Measurements from ENCODE around the gene DCK.
"Not testable (repeated sequence)": the region's sequence is repeated elsewhere in the genome, so short reads cannot be mapped to it uniquely, and the experiment has no call there.

The DCK gene

GRCh38 chr4:70996018-70996360, 2.5 kb downstream of the DCK start:
- Histone ChIP-seq H2AFZ (ENCODE audit: low read length) (no peak overlapping the region), H3K9me2 (replicated peaks; ENCODE audit: insufficient read depth, low read length) (no peaks in the 10 kb centered on the region), H4K20me1 (ENCODE audit: insufficient read depth, low read length) (peaks cover 8% of the 10 kb centered on the region; the same call in 1 of the 2 replicates), H3F3A (ENCODE audit: insufficient read depth, low read length) (peaks cover 18% of the 10 kb centered on the region), H3K36me3 (replicated peaks; ENCODE audit: insufficient read depth, low read length) (peaks cover 13% of the 10 kb centered on the region; the same call in 1 of the 2 replicates), H3K9me3 (replicated peaks; ENCODE audit: insufficient read depth, low read length) (no peaks in the 10 kb centered on the region), H3K4me1 (ENCODE audit: low read length) (peaks cover 23% of the 10 kb centered on the region; the same call in 1 of the 2 replicates), H3K27ac (ENCODE audit: low read length) (no peak overlapping the region), H3K4me2 (ENCODE audit: low read depth, low read length) (peak overlapping the region; percentile 86), H3K27me3 (replicated peaks; ENCODE audit: insufficient read depth, low read length) (no peaks in the 10 kb centered on the region), H3K4me3 (ENCODE audit: low read length) (peak overlapping the region; percentile 98), H3K9ac (ENCODE audit: low read length) (no peak overlapping the region), H3K79me2 (ENCODE audit: low read length) (peaks cover 76% of the 10 kb centered on the region)
- TF ChIP-seq, protein P1, sequence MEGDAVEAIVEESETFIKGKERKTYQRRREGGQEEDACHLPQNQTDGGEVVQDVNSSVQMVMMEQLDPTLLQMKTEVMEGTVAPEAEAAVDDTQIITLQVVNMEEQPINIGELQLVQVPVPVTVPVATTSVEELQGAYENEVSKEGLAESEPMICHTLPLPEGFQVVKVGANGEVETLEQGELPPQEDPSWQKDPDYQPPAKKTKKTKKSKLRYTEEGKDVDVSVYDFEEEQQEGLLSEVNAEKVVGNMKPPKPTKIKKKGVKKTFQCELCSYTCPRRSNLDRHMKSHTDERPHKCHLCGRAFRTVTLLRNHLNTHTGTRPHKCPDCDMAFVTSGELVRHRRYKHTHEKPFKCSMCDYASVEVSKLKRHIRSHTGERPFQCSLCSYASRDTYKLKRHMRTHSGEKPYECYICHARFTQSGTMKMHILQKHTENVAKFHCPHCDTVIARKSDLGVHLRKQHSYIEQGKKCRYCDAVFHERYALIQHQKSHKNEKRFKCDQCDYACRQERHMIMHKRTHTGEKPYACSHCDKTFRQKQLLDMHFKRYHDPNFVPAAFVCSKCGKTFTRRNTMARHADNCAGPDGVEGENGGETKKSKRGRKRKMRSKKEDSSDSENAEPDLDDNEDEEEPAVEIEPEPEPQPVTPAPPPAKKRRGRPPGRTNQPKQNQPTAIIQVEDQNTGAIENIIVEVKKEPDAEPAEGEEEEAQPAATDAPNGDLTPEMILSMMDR (IDR thresholded peaks at IDR 0.05; ENCODE audit: low read length), result no peak
- no peak for TF ChIP-seq EZH2 (optimal IDR thresholded peaks at IDR 0.05; ENCODE audit: low read depth, low read length)
- no peak for TF ChIP-seq EZH2phosphoT487 (IDR thresholded peaks at IDR 0.05; ENCODE audit: low read length)
- no peak for DNase-seq

GRCh38 chr4:70997036-70997435, 3.6 kb downstream of the DCK start:
- H3K79me2 ChIP-seq (ENCODE audit: low read length), result peaks cover 86% of the 10 kb centered on the region
- no peak for DNase-seq
- H3K9me3 ChIP-seq (replicated peaks; ENCODE audit: insufficient read depth, low read length), result no peaks in the 10 kb centered on the region
- peaks cover 8% of the 10 kb centered on the region; the same call in 1 of the 2 replicates for H4K20me1 ChIP-seq (ENCODE audit: insufficient read depth, low read length)
- H3K27ac ChIP-seq (ENCODE audit: low read length), result no peak overlapping the region
- peaks cover 23% of the 10 kb centered on the region; the same call in 1 of the 2 replicates for H3K4me1 ChIP-seq (ENCODE audit: low read length)
- H3K4me2 ChIP-seq (ENCODE audit: low read depth, low read length), result peak overlapping the region; percentile 86; the same call in 1 of the 2 replicates
- no peaks in the 10 kb centered on the region for H3K9me2 ChIP-seq (replicated peaks; ENCODE audit: insufficient read depth, low read length)
- H3F3A ChIP-seq (ENCODE audit: insufficient read depth, low read length), result peaks cover 18% of the 10 kb centered on the region
- H3K9ac ChIP-seq (ENCODE audit: low read length), result no peak overlapping the region
- no peaks in the 10 kb centered on the region for H3K27me3 ChIP-seq (replicated peaks; ENCODE audit: insufficient read depth, low read length)
- H3K36me3 ChIP-seq (replicated peaks; ENCODE audit: insufficient read depth, low read length), result peaks cover 13% of the 10 kb centered on the region; the same call in 1 of the 2 replicates
- TF ChIP-seq EZH2phosphoT487 (IDR thresholded peaks at IDR 0.05; ENCODE audit: low read length) (no peak), EZH2 (optimal IDR thresholded peaks at IDR 0.05; ENCODE audit: low read depth, low read length) (no peak)
- TF ChIP-seq, protein P1 (IDR thresholded peaks at IDR 0.05; ENCODE audit: low read length), result no peak
- no peak overlapping the region for H3K4me3 ChIP-seq (ENCODE audit: low read length)
- H2AFZ ChIP-seq (ENCODE audit: low read length), result no peak overlapping the region

- H3K36me3 ChIP-seq (replicated peaks; ENCODE audit: insufficient read depth, low read length), result peaks cover 13% of the 10 kb centered on the region; the same call in 1 of the 2 replicates
Measured at GRCh38 chr4:70997546-70997945, 4.1 kb downstream of the DCK start.

GRCh38 chr4:70999639-71000038, 6.2 kb downstream of the DCK start:
- H3F3A ChIP-seq (ENCODE audit: insufficient read depth, low read length); H3K9me3 ChIP-seq (replicated peaks; ENCODE audit: insufficient read depth, low read length); H3K9ac ChIP-seq (ENCODE audit: low read length); DNase-seq; H3K4me2 ChIP-seq (ENCODE audit: low read depth, low read length); H3K27ac ChIP-seq (ENCODE audit: low read length); H2AFZ ChIP-seq (ENCODE audit: low read length); H3K9me2 ChIP-seq (replicated peaks; ENCODE audit: insufficient read depth, low read length); H3K4me3 ChIP-seq (ENCODE audit: low read length); H3K27me3 ChIP-seq (replicated peaks; ENCODE audit: insufficient read depth, low read length): not testable (repeated sequence)
- peaks cover 12% of the 10 kb centered on the region for H4K20me1 ChIP-seq (ENCODE audit: insufficient read depth, low read length)
- H3K36me3 ChIP-seq (replicated peaks; ENCODE audit: insufficient read depth, low read length), result peaks cover 13% of the 10 kb centered on the region; the same call in 1 of the 2 replicates
- peaks cover 25% of the 10 kb centered on the region for H3K4me1 ChIP-seq (ENCODE audit: low read length)
- peaks cover 95% of the 10 kb centered on the region for H3K79me2 ChIP-seq (ENCODE audit: low read length)

More at GRCh38 chr4:70997546-70997945, 4.1 kb downstream of the DCK start:
- Histone ChIP-seq H4K20me1 (ENCODE audit: insufficient read depth, low read length) (peaks cover 8% of the 10 kb centered on the region; the same call in 1 of the 2 replicates), H3K27me3 (replicated peaks; ENCODE audit: insufficient read depth, low read length) (no peaks in the 10 kb centered on the region), H3K4me3 (ENCODE audit: low read length) (no peak overlapping the region), H3K4me1 (ENCODE audit: low read length) (peaks cover 20% of the 10 kb centered on the region; the same call in 1 of the 2 replicates), H3K9me3 (replicated peaks; ENCODE audit: insufficient read depth, low read length) (no peaks in the 10 kb centered on the region), H3K79me2 (ENCODE audit: low read length) (peaks cover 91% of the 10 kb centered on the region), H3K4me2 (ENCODE audit: low read depth, low read length) (no peak overlapping the region), H3F3A (ENCODE audit: insufficient read depth, low read length) (peaks cover 18% of the 10 kb centered on the region), H3K9me2 (replicated peaks; ENCODE audit: insufficient read depth, low read length) (no peaks in the 10 kb centered on the region), H3K27ac (ENCODE audit: low read length) (no peak overlapping the region), H3K9ac (ENCODE audit: low read length) (no peak overlapping the region), H2AFZ (ENCODE audit: low read length) (no peak overlapping the region)
- TF ChIP-seq EZH2phosphoT487 (IDR thresholded peaks at IDR 0.05; ENCODE audit: low read length) (no peak), EZH2 (optimal IDR thresholded peaks at IDR 0.05; ENCODE audit: low read depth, low read length) (no peak)
- TF ChIP-seq, protein P1 (IDR thresholded peaks at IDR 0.05; ENCODE audit: low read length), result no peak
- DNase-seq, result no peak

DNA sequence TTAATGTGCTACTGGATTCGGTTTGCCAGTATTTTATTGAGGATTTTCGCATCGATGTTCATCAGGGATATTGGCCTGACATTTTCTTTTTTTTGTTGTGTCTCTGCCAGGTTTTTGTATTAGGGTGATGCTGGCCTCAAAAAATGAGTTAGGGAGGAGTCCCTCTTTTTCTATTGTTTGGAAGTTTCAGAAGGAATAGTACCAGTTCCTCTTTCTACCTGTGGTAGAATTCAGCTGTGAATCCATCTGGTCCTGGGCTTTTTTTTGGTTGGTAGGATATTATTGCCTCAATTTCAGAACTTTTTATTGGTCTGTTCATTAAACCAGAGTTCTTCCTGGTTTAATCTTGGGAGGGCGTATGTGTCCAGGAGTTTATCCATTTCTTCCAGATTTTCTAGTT, 7.9 kb downstream of the DCK start:
- Histone ChIP-seq H3F3A (ENCODE audit: insufficient read depth, low read length) (peaks cover 16% of the 10 kb centered on the region), H3K4me1 (ENCODE audit: low read length) (peaks cover 16% of the 10 kb centered on the region), H3K79me2 (ENCODE audit: low read length) (peaks cover 84% of the 10 kb centered on the region), H3K36me3 (replicated peaks; ENCODE audit: insufficient read depth, low read length) (peaks cover 13% of the 10 kb centered on the region; the same call in 1 of the 2 replicates)
- DNase-seq; H3K4me2 ChIP-seq (ENCODE audit: low read depth, low read length); H3K9me2 ChIP-seq (replicated peaks; ENCODE audit: insufficient read depth, low read length); H3K9ac ChIP-seq (ENCODE audit: low read length); H3K9me3 ChIP-seq (replicated peaks; ENCODE audit: insufficient read depth, low read length); H4K20me1 ChIP-seq (ENCODE audit: insufficient read depth, low read length); H3K4me3 ChIP-seq (ENCODE audit: low read length); H3K27me3 ChIP-seq (replicated peaks; ENCODE audit: insufficient read depth, low read length); H3K27ac ChIP-seq (ENCODE audit: low read length); H2AFZ ChIP-seq (ENCODE audit: low read length): not testable (repeated sequence)

All from MM.1S (cell line).